Mesodermal cell (in vitro differentiated cells): ENCODE data around the gene NDUFAF5.
"Not testable (repeated sequence)": the region's sequence is repeated elsewhere in the genome, so short reads cannot be mapped to it uniquely, and the experiment has no call there.

Experiments used
- H3K27ac ChIP-seq: 2 replicates; pipeline ENCODE4 v1.7.0; 2013; ENCODE audit warnings: mild to moderate bottlenecking, low read depth, low read length, moderate library complexity; ENCODE audit not compliant: severe bottlenecking
- H3K36me3 ChIP-seq: 2 replicates; pipeline ENCODE4 v1.7.1; 2013; ENCODE audit warnings: mild to moderate bottlenecking, low read length, moderate library complexity; ENCODE audit not compliant: control insufficient read depth, insufficient read depth
- H3K4me1 ChIP-seq: one replicate; pipeline ENCODE4 v1.7.1; 2013; ENCODE audit warnings: mild to moderate bottlenecking, low read length; ENCODE audit not compliant: insufficient read depth, control insufficient read depth, poor library complexity, severe bottlenecking
- H3K4me3 ChIP-seq: 2 replicates; pipeline ENCODE4 v1.7.0; 2013; ENCODE audit warnings: low read length, control low read depth, mild to moderate bottlenecking; ENCODE audit not compliant: insufficient read depth, poor library complexity, severe bottlenecking; ENCODE audit errors: extremely low read depth
- H3K9me3 ChIP-seq: 2 replicates; pipeline ENCODE4 v1.7.1; 2013; ENCODE audit warnings: mild to moderate bottlenecking, low read length, moderate library complexity; ENCODE audit not compliant: control insufficient read depth
- WGBS, 2 experiments: methylation state at CpG; one replicate each; pipeline ENCODE4 v1.1.5; 2013; ENCODE audit warnings: missing lambda C conversion rate in 2 of 2; ENCODE audit not compliant: insufficient coverage in 2 of 2; 5-methylcytosine and 5-hydroxymethylcytosine counted together

Gene NDUFAF5

DNA sequence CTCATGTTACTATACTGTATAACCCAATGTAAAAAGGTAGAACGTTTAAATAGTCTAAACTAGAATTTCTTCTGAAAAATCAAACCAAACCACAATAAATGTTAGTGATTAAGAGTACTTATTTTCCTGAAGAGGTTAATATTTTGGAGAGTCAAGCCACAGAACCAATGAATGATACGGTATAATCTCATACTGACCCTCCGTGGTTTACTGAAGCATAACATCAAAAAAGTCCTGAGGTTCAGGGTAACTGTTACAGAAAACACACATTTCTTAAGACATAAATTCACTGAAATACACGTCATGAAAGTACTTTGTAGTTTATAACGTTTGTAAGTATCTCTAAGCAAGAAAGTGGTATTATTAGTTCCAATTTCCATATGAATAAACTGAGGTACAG, 29.0 kb upstream of the NDUFAF5 start:
- Histone ChIP-seq H3K36me3 (peaks cover 59% of the 10 kb centered on the region), H3K9me3 (no peaks in the 10 kb centered on the region), H3K4me3 (no peak overlapping the region), H3K27ac (no peak overlapping the region), H3K4me1 (no peaks in the 10 kb centered on the region)
- no CpG with 5 or more reads among the region's 5 CpGs for WGBS, 2 experiments

DNA sequence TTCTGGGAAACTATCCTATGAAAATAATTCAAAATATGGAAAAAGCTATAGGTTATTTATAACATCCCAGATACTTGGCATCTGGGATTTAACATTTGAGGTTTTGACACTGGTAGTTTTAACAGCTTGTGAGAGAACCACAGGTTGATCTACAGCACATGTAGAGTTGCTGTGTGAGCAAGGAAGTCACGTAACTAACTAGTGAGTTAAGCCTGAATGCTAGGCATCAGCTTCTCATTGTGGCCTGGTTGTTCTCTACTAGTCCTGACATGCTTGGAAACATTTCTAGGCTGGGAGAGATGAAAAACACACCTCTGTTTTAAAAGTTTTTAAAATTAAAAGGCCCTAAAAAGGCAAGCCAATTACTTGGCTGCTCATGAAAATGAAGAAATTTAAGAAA, 28.3 kb upstream of the NDUFAF5 start:
- H3K4me1 ChIP-seq = no peaks in the 10 kb centered on the region
- WGBS, 2 experiments = 91% methylated on average over 1 of the region's 1 CpG; no CpG with 5 or more reads in 1 of the 2 experiments
- no peak overlapping the region for H3K27ac ChIP-seq
- H3K4me3 ChIP-seq = no peak overlapping the region
- no peaks in the 10 kb centered on the region for H3K9me3 ChIP-seq
- peaks cover 57% of the 10 kb centered on the region for H3K36me3 ChIP-seq

DNA sequence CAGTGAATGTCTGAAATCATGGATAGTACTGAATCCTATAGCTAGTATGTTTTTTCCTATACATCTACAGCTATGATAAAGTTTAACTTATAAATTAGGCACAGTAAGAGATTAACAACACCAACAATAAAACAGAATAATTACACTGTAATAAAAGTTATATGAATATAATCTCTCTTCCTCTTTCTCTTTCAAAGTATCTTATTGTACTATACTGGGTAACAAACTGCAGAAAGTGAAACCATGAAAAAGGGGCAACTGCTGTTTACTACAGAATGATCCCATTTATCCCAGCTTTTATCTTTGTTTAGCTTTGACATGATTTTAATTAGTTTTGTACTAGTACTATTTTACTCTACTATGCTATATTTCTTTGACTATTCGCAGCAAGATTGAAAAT, 25.9 kb upstream of the NDUFAF5 start:
- Histone ChIP-seq H3K27ac (no peak overlapping the region), H3K4me1 (no peaks in the 10 kb centered on the region), H3K4me3 (no peak overlapping the region), H3K9me3 (no peaks in the 10 kb centered on the region), H3K36me3 (peaks cover 59% of the 10 kb centered on the region)
- no CpG with 5 or more reads among the region's 1 CpG for WGBS, 2 experiments

DNA sequence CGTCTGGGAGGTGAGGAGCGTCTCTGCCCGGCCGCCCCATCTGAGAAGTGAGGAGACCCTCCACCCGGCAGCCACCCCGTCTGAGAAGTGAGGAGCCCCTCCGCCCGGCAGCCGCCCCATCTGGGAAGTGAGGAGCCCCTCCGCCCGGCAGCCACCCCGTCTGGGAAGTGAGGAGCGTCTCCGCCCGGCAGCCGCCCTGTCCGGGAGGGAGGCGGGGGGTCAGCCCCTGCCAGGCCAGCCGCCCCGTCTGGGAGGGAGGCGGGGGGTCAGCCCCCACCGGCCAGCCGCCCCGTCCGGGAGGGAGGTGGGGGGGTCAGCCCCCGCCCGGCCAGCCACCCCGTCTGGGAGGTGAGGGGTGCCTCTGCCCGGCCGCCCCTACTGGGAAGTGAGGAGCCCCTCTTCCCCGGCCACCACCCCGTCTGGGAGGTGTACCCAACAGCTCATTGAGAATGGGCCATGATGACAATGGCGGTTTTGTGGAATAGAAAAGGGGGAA, 24.3 kb upstream of the NDUFAF5 start:
- WGBS, 2 experiments = 95 to 96% methylated on average over 16 to 17 of the region's 33 CpGs
- peaks cover 68% of the 10 kb centered on the region for H3K36me3 ChIP-seq
- H3K4me1 ChIP-seq, H3K27ac ChIP-seq, H3K9me3 ChIP-seq, H3K4me3 ChIP-seq: not testable (repeated sequence)

DNA sequence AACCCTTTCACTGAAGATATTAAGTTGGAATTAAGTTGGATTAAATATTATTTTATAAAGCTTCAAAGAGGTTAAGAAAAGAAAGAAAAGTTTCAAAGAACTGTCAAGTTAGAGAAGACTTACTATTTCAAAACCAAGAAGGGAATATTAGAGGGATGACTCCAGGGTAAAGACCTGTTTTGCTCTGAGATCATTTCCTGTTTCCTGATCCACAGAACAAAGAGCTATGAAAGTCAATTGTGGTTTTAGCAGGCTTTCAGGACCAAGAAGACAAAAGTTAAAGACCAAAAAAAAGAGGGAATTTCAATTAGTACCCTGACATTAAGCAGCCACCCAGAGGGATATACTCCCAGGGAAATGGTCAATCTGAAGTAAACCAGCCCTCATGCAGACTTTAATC, 19.5 kb upstream of the NDUFAF5 start:
- Histone ChIP-seq H3K27ac (peak overlapping the region; percentile 55), H3K36me3 (peaks cover 83% of the 10 kb centered on the region), H3K4me1 (no peaks in the 10 kb centered on the region)

DNA sequence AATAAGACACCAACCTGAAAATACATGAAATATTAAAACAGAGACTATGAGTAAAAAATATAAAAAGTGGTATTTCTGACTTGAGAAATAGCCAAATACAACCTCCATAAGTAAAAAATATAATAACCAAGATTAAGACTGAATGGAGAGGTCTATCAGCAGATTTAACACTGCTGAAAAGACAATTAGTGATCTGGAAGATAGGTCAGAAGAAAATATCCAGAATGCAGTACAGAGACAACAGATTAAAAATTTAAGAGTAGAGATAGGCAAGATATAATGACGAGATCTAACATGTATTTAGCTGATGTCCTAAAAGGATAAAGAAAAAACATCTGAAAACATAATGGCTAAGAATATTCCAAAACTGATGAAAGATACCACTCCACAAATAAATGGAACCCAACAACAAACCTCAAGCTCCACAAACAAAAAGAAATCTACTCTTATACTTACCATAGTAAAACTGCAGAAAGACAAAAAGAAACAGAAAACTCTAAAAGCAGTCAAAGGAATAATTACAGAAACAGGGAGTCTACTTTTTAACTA, 18.9 kb upstream of the NDUFAF5 start:
- Histone ChIP-seq H3K4me3 (no peak overlapping the region), H3K27ac (peak overlapping the region; percentile 55), H3K36me3 (peaks cover 89% of the 10 kb centered on the region), H3K9me3 (peaks cover 9% of the 10 kb centered on the region), H3K4me1 (no peaks in the 10 kb centered on the region)
- WGBS, 2 experiments = no CpG with 5 or more reads among the region's 1 CpG

More for the DNA sequence above, 19.5 kb upstream of the NDUFAF5 start:
- H3K4me3 ChIP-seq = no peak overlapping the region
- H3K9me3 ChIP-seq = peaks cover 9% of the 10 kb centered on the region

DNA sequence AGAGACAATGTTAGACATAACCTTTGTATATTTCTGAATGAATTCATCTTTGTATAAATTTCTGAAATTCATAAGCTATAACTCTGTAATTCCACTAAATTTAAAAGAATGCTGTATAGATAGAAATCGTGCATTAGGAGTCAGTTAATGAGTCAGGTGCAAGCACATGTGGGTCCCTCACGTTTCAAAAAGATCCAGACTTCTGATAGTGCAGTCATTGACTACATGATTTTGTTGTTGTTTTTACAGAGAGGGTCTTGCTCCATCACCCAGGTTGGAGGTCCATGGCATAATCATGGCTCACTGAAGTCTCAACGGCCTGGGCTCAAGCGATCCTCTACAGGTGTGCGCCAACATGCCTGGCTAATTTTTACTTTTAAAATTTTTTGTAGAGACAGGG, 14.7 kb upstream of the NDUFAF5 start:
- Histone ChIP-seq H3K9me3 (peaks cover 9% of the 10 kb centered on the region), H3K4me1 (no peaks in the 10 kb centered on the region), H3K36me3 (peaks cover 65% of the 10 kb centered on the region), H3K27ac (no peak overlapping the region), H3K4me3 (no peak overlapping the region)
- 90 to 100% methylated on average over 3 to 5 of the region's 5 CpGs for WGBS, 2 experiments

DNA sequence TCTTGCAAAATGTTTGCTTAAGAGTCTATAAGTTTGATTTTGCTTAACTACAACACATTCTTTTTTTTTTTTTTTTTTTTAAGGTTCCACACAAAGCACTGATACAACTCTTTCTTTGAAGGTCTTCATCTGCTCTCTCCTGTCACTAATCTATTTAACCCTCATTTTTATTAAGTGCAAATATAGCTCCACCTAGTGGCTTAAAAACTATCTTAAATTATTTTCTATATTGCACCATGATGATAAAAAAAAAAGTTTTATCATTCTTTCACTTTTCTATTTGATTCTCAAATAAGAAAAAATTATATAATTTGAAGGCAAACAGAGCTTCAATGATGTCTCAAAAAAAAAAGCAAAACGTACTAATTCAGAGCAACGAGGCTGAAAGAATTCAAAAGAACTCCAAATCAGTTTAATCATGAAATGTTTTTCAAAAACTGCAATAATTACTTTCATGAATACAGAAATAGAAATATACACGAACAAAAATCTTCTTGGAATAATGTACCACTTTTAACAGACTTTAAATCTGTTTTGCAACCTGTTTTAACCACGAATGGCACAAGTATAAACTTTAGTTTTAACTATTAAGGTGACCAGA, 12.9 kb upstream of the NDUFAF5 start:
- H3K4me1 ChIP-seq = peaks cover under 1% of the 10 kb centered on the region
- WGBS, 2 experiments = 100% methylated on average over 2 of the region's 4 CpGs; no CpG with 5 or more reads in 1 of the 2 experiments
- no peak overlapping the region for H3K4me3 ChIP-seq
- H3K27ac ChIP-seq = no peak overlapping the region
- no peaks in the 10 kb centered on the region for H3K9me3 ChIP-seq
- H3K36me3 ChIP-seq = peaks cover 65% of the 10 kb centered on the region

DNA sequence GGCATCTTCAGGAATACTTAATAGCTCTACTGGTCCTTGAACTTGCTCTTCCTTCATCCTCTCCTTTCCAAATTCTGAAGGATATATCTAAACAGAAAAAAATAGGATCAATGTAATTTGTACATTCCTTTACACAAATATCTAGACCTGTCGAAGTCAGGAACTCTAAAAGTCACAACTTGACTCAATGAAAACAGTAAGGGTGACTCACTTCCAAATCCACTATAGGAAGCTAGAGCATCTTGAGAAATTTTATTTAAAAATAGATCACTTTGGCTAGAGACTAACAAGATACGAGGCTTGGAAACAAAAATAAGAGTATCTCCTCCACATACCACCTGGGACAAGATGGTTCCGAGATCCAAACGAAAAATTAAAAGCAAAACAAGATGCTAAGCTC, 12.3 kb upstream of the NDUFAF5 start:
- Histone ChIP-seq H3K4me1 (peaks cover 6% of the 10 kb centered on the region), H3K36me3 (peaks cover 65% of the 10 kb centered on the region), H3K4me3 (no peak overlapping the region), H3K9me3 (no peaks in the 10 kb centered on the region), H3K27ac (no peak overlapping the region)
- no CpG with 5 or more reads among the region's 4 CpGs for WGBS, 2 experiments

DNA sequence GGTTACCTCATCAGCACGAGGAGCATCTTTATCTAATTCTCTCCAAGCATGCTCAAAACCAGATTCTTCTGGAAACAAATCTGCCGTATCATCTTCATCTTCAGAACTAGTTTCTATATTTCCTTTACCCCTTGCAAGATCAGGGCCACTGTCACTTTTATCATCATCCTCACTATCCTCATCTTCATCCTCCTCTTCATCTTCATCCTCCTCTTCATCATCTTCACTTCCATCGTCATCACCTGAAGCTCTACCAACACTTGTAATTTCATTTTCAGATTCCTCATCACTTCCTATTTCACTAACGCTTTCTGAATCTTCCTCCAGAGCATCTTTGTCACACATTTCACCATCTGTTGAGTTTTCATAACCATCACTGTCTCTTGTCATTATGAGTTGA, 9.0 kb upstream of the NDUFAF5 start:
- 93 to 96% methylated on average over 3 to 4 of the region's 4 CpGs for WGBS, 2 experiments
- Histone ChIP-seq H3K4me1 (peaks cover 9% of the 10 kb centered on the region), H3K27ac (no peak overlapping the region), H3K9me3 (no peaks in the 10 kb centered on the region), H3K4me3 (no peak overlapping the region), H3K36me3 (peaks cover 57% of the 10 kb centered on the region)

DNA sequence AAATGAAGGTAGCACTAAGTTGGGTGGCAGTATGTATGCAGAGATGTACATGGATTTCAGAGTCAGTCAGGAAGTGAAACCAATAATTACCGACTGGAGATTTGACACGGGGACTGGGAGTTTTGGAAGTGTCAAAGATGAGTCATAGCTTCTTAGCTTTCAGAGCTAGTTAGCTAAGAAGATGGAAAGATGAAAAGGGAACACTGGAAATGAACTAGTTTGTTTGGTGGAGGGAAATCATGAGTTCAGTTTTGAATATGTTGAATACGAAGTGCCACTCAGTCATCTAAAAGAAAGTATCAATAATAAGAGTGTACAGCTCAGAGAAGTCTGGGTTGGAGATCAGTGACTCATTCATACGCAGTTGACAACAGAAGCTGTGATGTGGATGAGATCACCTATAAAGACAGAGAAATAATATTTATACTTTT, 7.6 kb upstream of the NDUFAF5 start:
- no peak overlapping the region for H3K27ac ChIP-seq
- peaks cover 9% of the 10 kb centered on the region for H3K4me1 ChIP-seq
- H3K9me3 ChIP-seq = no peaks in the 10 kb centered on the region
- 80 to 85% methylated on average over 2 of the region's 4 CpGs for WGBS, 2 experiments
- H3K36me3 ChIP-seq = peaks cover 68% of the 10 kb centered on the region
- H3K4me3 ChIP-seq = no peak overlapping the region
